GM23338 (cell line): Measurements from ENCODE around the gene PSMB10. TPM values are rescaled to one million over a fixed set of nuclear protein-coding genes. Genes with fewer than 3 reads are reported as not detected.

ENCODE experiments used
- ATAC-seq: fragments of 200-7000 bp; cut with Tn5 transposase; 3 replicates; pipeline ENCODE4 v1.9.1; 2020
- DNase-seq: peaks from one replicate; pipeline ENCODE4 v3.0.0-alpha.2; 2015; ENCODE audit warnings: low spot score
- H2AFZ ChIP-seq: fragments of 200-600 bp; sonication (generic); 2 replicates; pipeline ENCODE4 v1.8.0; 2016; ENCODE audit warnings: antibody characterized with exemption, mild to moderate bottlenecking, moderate library complexity
- H3F3A ChIP-seq: fragments of 200-600 bp; sonication (generic); replicated peaks from 2 replicates; pipeline ENCODE4 v1.8.0; 2017; ENCODE audit warnings: antibody characterized with exemption, mixed run types, low read depth
- H3K27ac ChIP-seq: fragments of 200-600 bp; sonication (generic); 2 replicates; pipeline ENCODE4 v1.6.1; 2016; ENCODE audit warnings: low read depth
- H3K27me3 ChIP-seq: fragments of 200-600 bp; sonication (generic); 2 replicates; pipeline ENCODE4 v1.8.0; 2016; ENCODE audit warnings: mild to moderate bottlenecking, mixed run types, moderate library complexity; ENCODE audit not compliant: insufficient read depth
- H3K36me3 ChIP-seq: fragments of 200-600 bp; sonication (generic); 2 replicates; pipeline ENCODE4 v1.8.0; 2016; ENCODE audit warnings: mild to moderate bottlenecking; ENCODE audit not compliant: insufficient read depth
- H3K4me1 ChIP-seq: fragments of 200-600 bp; sonication (generic); 2 replicates; pipeline ENCODE4 v1.8.0; 2016; ENCODE audit warnings: mild to moderate bottlenecking, moderate library complexity; ENCODE audit not compliant: insufficient read depth
- H3K4me2 ChIP-seq: fragments of 200-600 bp; sonication (generic); 2 replicates; pipeline ENCODE4 v1.7.1; 2017; ENCODE audit warnings: mixed run types
- H3K4me3 ChIP-seq: fragments of 200-600 bp; sonication (generic); 2 replicates; pipeline ENCODE4 v1.6.1; 2016; ENCODE audit warnings: mixed run types
- H3K79me2 ChIP-seq: fragments of 200-600 bp; sonication (generic); replicated peaks from 2 replicates; pipeline ENCODE4 v1.8.0; 2017; ENCODE audit warnings: mild to moderate bottlenecking; ENCODE audit not compliant: insufficient read depth
- H3K9me2 ChIP-seq: fragments of 200-600 bp; sonication (generic); 2 replicates; pipeline ENCODE4 v1.8.0; 2017; ENCODE audit not compliant: insufficient read depth
- H4K20me1 ChIP-seq: fragments of 200-600 bp; sonication (generic); replicated peaks from 2 replicates; pipeline ENCODE4 v1.8.0; 2017; ENCODE audit warnings: mild to moderate bottlenecking; ENCODE audit not compliant: insufficient read depth
- H3K27ac Mint-ChIP-seq: 2 replicates; pipeline ENCODE4 v1.8.0; 2020; ENCODE audit warnings: inconsistent platforms, mild to moderate bottlenecking, moderate library complexity, mixed read lengths
- H3K27me3 Mint-ChIP-seq: 3 replicates; pipeline ENCODE4 v1.8.0; 2022; ENCODE audit warnings: low read depth, mild to moderate bottlenecking, moderate library complexity, mixed read lengths, inconsistent platforms; ENCODE audit not compliant: insufficient read depth, poor library complexity
- H3K36me3 Mint-ChIP-seq: 3 replicates; pipeline ENCODE4 v1.8.0; 2021; ENCODE audit warnings: low read depth, mild to moderate bottlenecking, inconsistent platforms, moderate library complexity, mixed read lengths
- H3K4me1 Mint-ChIP-seq: 3 replicates; pipeline ENCODE4 v1.8.0; 2020; ENCODE audit warnings: mild to moderate bottlenecking, inconsistent platforms, mixed read lengths
- H3K4me3 Mint-ChIP-seq: 3 replicates; pipeline ENCODE4 v1.8.0; 2021; ENCODE audit warnings: moderate library complexity, mild to moderate bottlenecking, inconsistent platforms, mixed read lengths
- H3K9me3 Mint-ChIP-seq: 3 replicates; pipeline ENCODE4 v1.8.0; 2020; ENCODE audit warnings: moderate library complexity, mild to moderate bottlenecking, inconsistent platforms, mixed read lengths
- CREB1 ChIP-seq: fragments of 250-450 bp; sonication (Bioruptor Pico); IDR thresholded peaks from 2 replicates; pipeline ENCODE4 v1.5.0; 2020; ENCODE audit warnings: low read depth, mild to moderate bottlenecking, moderate library complexity
- CTCF ChIP-seq, 2 experiments: fragments of 200-600 bp in 1 of 2; sonication (generic) in 1 of 2; conservative IDR thresholded peaks; 2 replicates each; pipeline versions ENCODE4 v1.5.1 to v1.6.1; 2016 to 2017; ENCODE audit warnings: antibody characterized with exemption in 2 of 2, low read depth in 2 of 2, mild to moderate bottlenecking in 2 of 2, moderate library complexity in 1 of 2
- ETS1 ChIP-seq: IDR thresholded peaks from 2 replicates; pipeline ENCODE4 v1.6.1; 2016; ENCODE audit warnings: antibody characterized with exemption
- EZH2phosphoT487 ChIP-seq: fragments of 200-600 bp; sonication (generic); IDR thresholded peaks from one replicate; pipeline ENCODE4 v1.8.1; 2018; ENCODE audit warnings: antibody characterized with exemption; ENCODE audit not compliant: unreplicated experiment
- JUNB ChIP-seq: IDR thresholded peaks from one replicate; pipeline ENCODE4 v1.6.1; 2016; ENCODE audit warnings: antibody characterized with exemption; ENCODE audit not compliant: unreplicated experiment
- NANOG ChIP-seq: IDR thresholded peaks from 2 replicates; pipeline ENCODE4 v1.6.1; 2016; ENCODE audit warnings: antibody characterized with exemption, borderline replicate concordance
- REST ChIP-seq: IDR thresholded peaks from one replicate; pipeline ENCODE4 v1.6.1; 2018; ENCODE audit warnings: antibody characterized with exemption; ENCODE audit not compliant: unreplicated experiment
- ZNF114 ChIP-seq: fragments of 250-450 bp; sonication (Bioruptor Pico); IDR thresholded peaks from 2 replicates; pipeline ENCODE4 v1.5.0; 2020; ENCODE audit warnings: mild to moderate bottlenecking, moderate library complexity
- ZNF462 ChIP-seq: fragments of 250-450 bp; sonication (Bioruptor Pico); IDR thresholded peaks from 2 replicates; pipeline ENCODE4 v1.5.0; 2020; ENCODE audit warnings: mild to moderate bottlenecking, moderate library complexity
- polyA plus RNA-seq: library from polyadenylated mRNA; unstranded; fragments of >200 nt; fragmentation: Nextera tagmentation; extraction: Ambion mirVana; gene quantifications from 2 replicates; pipeline ENCODE4 v1.2.1, GENCODE V29; 2016
- total RNA-seq: library from RNA; depleted of rRNA; stranded (reverse); fragments of >200 nt; shearing (Covaris generic); gene quantifications from 2 replicates; pipeline ENCODE4 v1.2.3, GENCODE V29; 2014

The PSMB10 gene
- total and polyA plus RNA-seq, 2 experiments from 2014 or later = 27.5 to 114 TPM

GRCh38 chr16:67917140-67917851, 19.4 kb downstream of the PSMB10 start:
- no peaks in the 10 kb centered on the region for H3K36me3 ChIP-seq
- H2AFZ ChIP-seq = no peak overlapping the region
- Mint-ChIP-seq H3K36me3 (peaks cover 4% of the 10 kb centered on the region; the same call in 2 of the 3 replicates), H3K4me1 (peaks cover 29% of the 10 kb centered on the region), H3K27ac (peak overlapping the region; percentile 26), H3K4me3 (no peak overlapping the region; the same call in 2 of the 3 replicates), H3K27me3 (peaks cover 3% of the 10 kb centered on the region), H3K9me3 (no peaks in the 10 kb centered on the region)
- no peak overlapping the region for H3K27ac ChIP-seq
- no peak overlapping the region for H3K4me2 ChIP-seq
- peaks cover 18% of the 10 kb centered on the region for H3K4me1 ChIP-seq
- H4K20me1 ChIP-seq = no peaks in the 10 kb centered on the region; the same call in 1 of the 2 replicates
- TF ChIP-seq JUNB (no peak), NANOG (no peak), ZNF462 (CRISPR knock-in tag) (no peak), ZNF114 (CRISPR knock-in tag) (no peak), ETS1 (no peak), CTCF (conservative IDR thresholded peaks at IDR 0.05; ENCODE audit: low read depth in 2 of 2) (no peak), CREB1 (no peak), REST (no peak), EZH2phosphoT487 (no peak)
- H3K27me3 ChIP-seq = no peaks in the 10 kb centered on the region
- DNase-seq (no peak), ATAC-seq (no peak)
- H3K9me2 ChIP-seq = no peaks in the 10 kb centered on the region
- H3F3A ChIP-seq = no peaks in the 10 kb centered on the region
- H3K4me3 ChIP-seq = no peak overlapping the region
- no peaks in the 10 kb centered on the region for H3K79me2 ChIP-seq
